HEK293T (cell line): ENCODE data around the gene PTBP1.

Experiments used
- CTCF ChIA-PET: fragments of 350-600 bp; formaldehyde crosslinking; extraction: SDS; loops from one replicate; lab custom pipeline; 2021; ENCODE audit warnings: antibody characterized with exemption, inconsistent platforms; lab: Yijun Ruan, JAX
- POLR2A ChIA-PET: fragments of 350-600 bp; formaldehyde crosslinking; extraction: SDS; loops from one replicate; lab custom pipeline; 2020; ENCODE audit warnings: antibody characterized with exemption, inconsistent platforms; lab: Yijun Ruan, JAX
- DNase-seq: peaks from one replicate; pipeline ENCODE4 v3.0.0; 2012; ENCODE audit warnings: mixed read lengths; ENCODE audit errors: extremely low spot score
- ARNT ChIP-seq: fragments of 450-650 bp; IDR thresholded peaks from 2 replicates; pipeline ENCODE4 v1.6.1; 2017; ENCODE audit warnings: mild to moderate bottlenecking
- BHLHE40 ChIP-seq: fragments of 450-650 bp; IDR thresholded peaks from 2 replicates; pipeline ENCODE4 v1.6.1; 2016; ENCODE audit warnings: mild to moderate bottlenecking, moderate library complexity, borderline replicate concordance
- CTBP1 ChIP-seq: fragments of 450-650 bp; IDR thresholded peaks from 2 replicates; pipeline ENCODE4 v1.6.1; 2016; ENCODE audit warnings: borderline replicate concordance
- ELF4 ChIP-seq: fragments of 450-650 bp; IDR thresholded peaks from 2 replicates; pipeline ENCODE4 v1.6.1; 2017; ENCODE audit warnings: antibody characterized with exemption
- FOXA1 ChIP-seq: fragments of 450-650 bp; IDR thresholded peaks from 2 replicates; pipeline ENCODE4 v1.6.1; 2016; ENCODE audit warnings: mild to moderate bottlenecking
- FOXK2 ChIP-seq: fragments of 450-650 bp; IDR thresholded peaks from 2 replicates; pipeline ENCODE4 v1.6.1; 2016; ENCODE audit warnings: mild to moderate bottlenecking
- FOXM1 ChIP-seq: fragments of 450-650 bp; IDR thresholded peaks from 2 replicates; pipeline ENCODE4 v1.6.1; 2017; ENCODE audit warnings: mild to moderate bottlenecking, borderline replicate concordance
- HDGF ChIP-seq: fragments of 450-650 bp; IDR thresholded peaks from 2 replicates; pipeline ENCODE4 v1.6.1; 2017; ENCODE audit warnings: antibody characterized with exemption, borderline replicate concordance
- L3MBTL2 ChIP-seq: fragments of 450-650 bp; conservative IDR thresholded peaks from 2 replicates; pipeline ENCODE4 v1.6.1; 2016; ENCODE audit warnings: mild to moderate bottlenecking
- LEF1 ChIP-seq: fragments of 450-650 bp; IDR thresholded peaks from 2 replicates; pipeline ENCODE4 v1.6.1; 2017; ENCODE audit warnings: mild to moderate bottlenecking, borderline replicate concordance
- NFRKB ChIP-seq: fragments of 450-650 bp; IDR thresholded peaks from 2 replicates; pipeline ENCODE4 v1.6.1; 2016; ENCODE audit warnings: mild to moderate bottlenecking, moderate library complexity
- PKNOX1 ChIP-seq: fragments of 450-650 bp; IDR thresholded peaks from 2 replicates; pipeline ENCODE4 v1.6.1; 2016
- SP1 ChIP-seq: fragments of 450-650 bp; IDR thresholded peaks from 2 replicates; pipeline ENCODE4 v1.6.1; 2017
- SUZ12 ChIP-seq: fragments of 450-650 bp; IDR thresholded peaks from 2 replicates; pipeline ENCODE4 v1.6.1; 2016; ENCODE audit warnings: mild to moderate bottlenecking
- TARDBP ChIP-seq: fragments of 450-650 bp; IDR thresholded peaks from 2 replicates; pipeline ENCODE4 v1.6.1; 2016
- ZNF384 ChIP-seq: fragments of 450-650 bp; IDR thresholded peaks from 2 replicates; pipeline ENCODE4 v1.6.1; 2016

The PTBP1 gene

GRCh38 chr19:772063-772462 is 25.2 kb upstream of the PTBP1 start:
- CTCF ChIA-PET = no interaction called here
- POLR2A ChIA-PET = interaction anchor here (0.8 kb wide), 1 partner anchor 472 kb away, joined by 6 read pairs; no protein-coding TSS in a partner anchor

GRCh38 chr19:772730-773436 is 24.4 kb upstream of the PTBP1 start:
- ChIA-PET POLR2A (interaction anchor here (0.7 to 0.8 kb wide), 2 partner anchors 88 to 471 kb away, joined by 3 to 6 read pairs; no protein-coding TSS in a partner anchor), CTCF (no interaction called here)
- DNase-seq = no peak
- no peak for TF ChIP-seq FOXA1
- TF ChIP-seq LEF1 = no peak
- no peak for TF ChIP-seq CTBP1
- no peak for TF ChIP-seq ZNF384
- TF ChIP-seq ELF4 = no peak
- TF ChIP-seq SP1 = no peak
- no peak for TF ChIP-seq HDGF

More at GRCh38 chr19:772063-772462, 25.2 kb upstream of the PTBP1 start:
- TF ChIP-seq NFRKB = no peak
- no peak for TF ChIP-seq LEF1
- no peak for TF ChIP-seq FOXM1
- no peak for TF ChIP-seq L3MBTL2
- TF ChIP-seq SUZ12 = no peak
- no peak for TF ChIP-seq FOXK2
- TF ChIP-seq ELF4 = no peak
- no peak for TF ChIP-seq PKNOX1
- TF ChIP-seq ZNF384 = no peak
- TF ChIP-seq SP1 = no peak
- TF ChIP-seq HDGF = no peak
- no peak for TF ChIP-seq CTBP1
- no peak for TF ChIP-seq ARNT
- TF ChIP-seq BHLHE40 = no peak
- no peak for TF ChIP-seq FOXA1
- TF ChIP-seq TARDBP = no peak
- no peak for DNase-seq

DNA sequence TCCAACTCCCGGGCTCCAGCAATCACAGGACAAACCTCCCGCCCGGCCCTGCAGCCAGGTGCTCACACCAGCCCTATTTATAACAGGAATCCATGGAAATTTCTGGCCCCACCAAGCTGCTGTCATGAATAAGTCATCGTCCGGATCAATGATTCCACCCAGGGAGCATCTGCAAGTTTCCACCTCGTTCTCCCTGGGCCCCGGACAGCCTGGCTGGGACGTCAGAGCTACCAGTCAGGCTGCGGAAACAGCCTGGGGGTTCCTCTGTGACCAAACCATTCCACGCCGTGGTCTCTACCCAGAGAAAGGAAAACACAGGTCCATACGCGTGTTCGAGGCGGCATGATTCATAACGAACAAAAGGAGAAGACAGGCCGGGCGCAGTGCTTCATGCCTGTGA is 20.7 kb upstream of the PTBP1 start:
- POLR2A ChIA-PET = no interaction called here
- CTCF ChIA-PET = no interaction called here
- no peak for DNase-seq
- no peak for TF ChIP-seq FOXM1
- TF ChIP-seq CTBP1 = no peak
- no peak for TF ChIP-seq SUZ12
- TF ChIP-seq ZNF384 = no peak
- no peak for TF ChIP-seq HDGF
- no peak for TF ChIP-seq SP1
- TF ChIP-seq BHLHE40 = no peak

GRCh38 chr19:778910-779653 is 18.2 kb upstream of the PTBP1 start:
- ChIA-PET POLR2A (interaction anchor here (1.1 kb wide), 1 partner anchor 18 kb away, joined by 3 read pairs; the partner anchor contains the start of gene PTBP1), CTCF (no interaction called here)
- no peak for TF ChIP-seq TARDBP
- peak; percentile 60 for TF ChIP-seq L3MBTL2
- no peak for TF ChIP-seq FOXA1
- no peak for TF ChIP-seq HDGF
- DNase-seq = no peak

GRCh38 chr19:780935-781334 is 16.3 kb upstream of the PTBP1 start:
- DNase-seq = no peak
- CTCF ChIA-PET = no interaction called here
- no peak for TF ChIP-seq FOXK2
- TF ChIP-seq CTBP1 = no peak
- no peak for TF ChIP-seq FOXM1
- no peak for TF ChIP-seq ZNF384
- no peak for TF ChIP-seq HDGF
- TF ChIP-seq L3MBTL2 = no peak
- TF ChIP-seq SP1 = no peak
- TF ChIP-seq ARNT = no peak
- no peak for TF ChIP-seq SUZ12
- TF ChIP-seq ELF4 = no peak
- TF ChIP-seq PKNOX1 = no peak
- no peak for TF ChIP-seq TARDBP
- no peak for TF ChIP-seq FOXA1
- TF ChIP-seq NFRKB = no peak
- POLR2A ChIA-PET = no interaction called here

DNA sequence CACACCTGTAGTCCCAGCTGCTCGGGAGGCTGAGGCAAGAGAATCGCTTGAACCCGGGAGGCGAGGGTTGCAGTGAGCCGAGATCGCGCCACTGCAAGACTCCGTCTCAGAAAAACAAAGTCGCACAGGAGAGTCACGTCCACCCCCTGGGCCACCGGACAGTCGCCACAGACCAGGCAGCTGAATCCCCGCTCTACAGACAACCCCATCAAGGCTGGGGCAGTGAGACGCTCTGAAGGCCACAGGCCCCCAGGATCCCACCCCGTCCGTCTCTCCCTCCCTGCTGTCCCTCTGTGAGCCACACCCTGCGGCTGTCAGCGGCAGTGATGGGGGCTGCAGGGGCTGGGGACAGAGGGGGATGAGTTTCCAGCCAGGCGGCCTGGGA is 15.5 kb upstream of the PTBP1 start:
- POLR2A ChIA-PET = interaction anchor here (1.0 kb wide), 1 partner anchor 17 kb away, joined by 3 read pairs; no protein-coding TSS in a partner anchor
- TF ChIP-seq FOXA1 = no peak
- TF ChIP-seq ZNF384 = no peak
- no peak for TF ChIP-seq CTBP1
- TF ChIP-seq BHLHE40 = no peak
- TF ChIP-seq NFRKB = no peak
- TF ChIP-seq LEF1 = no peak
- no peak for TF ChIP-seq SP1
- no peak for TF ChIP-seq TARDBP
- no peak for TF ChIP-seq PKNOX1
- no peak for TF ChIP-seq L3MBTL2
- TF ChIP-seq SUZ12 = no peak
- TF ChIP-seq FOXM1 = no peak
- TF ChIP-seq HDGF = no peak
- TF ChIP-seq ELF4 = no peak
- no peak for TF ChIP-seq ARNT
- TF ChIP-seq FOXK2 = no peak
- no peak for DNase-seq
- CTCF ChIA-PET = no interaction called here
